H1 (cell line): ENCODE measurements around the gene SAP30L. TPM values are rescaled to one million over a fixed set of nuclear protein-coding genes. Genes with fewer than 3 reads are reported as not detected.

ENCODE experiments used
- CTCF ChIA-PET: fragments of 300-600 bp; sonication (Branson Sonifier 250); formaldehyde crosslinking; loops from one replicate; lab custom pipeline; 2021; ENCODE audit not compliant: partially characterized antibody; lab: Charles Lee
- POLR2A ChIA-PET: fragments of 300-600 bp; sonication (Branson Sonifier 250); formaldehyde crosslinking; loops from one replicate; lab custom pipeline; 2021; ENCODE audit warnings: inconsistent platforms; ENCODE audit not compliant: partially characterized antibody; lab: Charles Lee
- DNase-seq, 2 experiments: peaks; one replicate each; pipeline versions ENCODE4 v3.0.0 to v3.0.0-alpha.2; 2010 to 2022; ENCODE audit warnings: low spot score in 2 of 2, low read depth in 1 of 2, mixed read lengths in 1 of 2
- FAIRE-seq: peaks from 2 replicates; lab custom pipeline; 2011; peaks lifted over from hg19 to GRCh38; lab: Jason Lieb, UNC
- H2AFZ ChIP-seq: 2 replicates; pipeline ENCODE4 v1.8.1; 2012; ENCODE audit warnings: low read length, inconsistent platforms
- H2AK5ac ChIP-seq: 2 replicates; pipeline ENCODE4 v1.6.1; 2013; ENCODE audit warnings: low read depth, low read length
- H2BK120ac ChIP-seq: replicated peaks from 2 replicates; pipeline ENCODE3; 2013; ENCODE audit warnings: low read depth, low read length, inconsistent platforms
- H2BK12ac ChIP-seq: 2 replicates; pipeline ENCODE4 v1.6.1; 2013; ENCODE audit warnings: low read depth, low read length
- H2BK15ac ChIP-seq: 2 replicates; pipeline ENCODE4 v1.6.1; 2013; ENCODE audit warnings: low read length
- H2BK20ac ChIP-seq: 2 replicates; pipeline ENCODE4 v1.6.1; 2013; ENCODE audit warnings: low read length
- H2BK5ac ChIP-seq: 2 replicates; pipeline ENCODE4 v1.6.1; 2013; ENCODE audit warnings: low read depth, low read length
- H3K14ac ChIP-seq: 2 replicates; pipeline ENCODE4 v1.6.1; 2013; ENCODE audit warnings: inconsistent platforms; ENCODE audit not compliant: insufficient read length
- H3K18ac ChIP-seq: 2 replicates; pipeline ENCODE4 v1.6.1; 2013; ENCODE audit warnings: low read length; ENCODE audit errors: extremely low read depth
- H3K23ac ChIP-seq: 2 replicates; pipeline ENCODE4 v1.6.1; 2013; ENCODE audit warnings: inconsistent platforms; ENCODE audit not compliant: insufficient read length
- H3K23me2 ChIP-seq: 2 replicates; pipeline ENCODE4 v1.6.1; 2013; ENCODE audit warnings: low read depth, low read length
- H3K27ac ChIP-seq: 2 replicates; pipeline ENCODE4 v1.6.1; 2011; ENCODE audit warnings: low read depth, low read length, inconsistent platforms
- H3K27me3 ChIP-seq, 4 experiments: replicated peaks in 1 of 4; 1 replicate in 1 of 4; 2 replicates in 3 of 4; pipeline versions ENCODE4 v1.6.1 to v1.8.1; 2011 to 2013; ENCODE audit warnings: low read length in 3 of 4, mild to moderate bottlenecking in 3 of 4, inconsistent platforms in 2 of 4, mixed read lengths in 2 of 4, moderate library complexity in 1 of 4; ENCODE audit not compliant: control insufficient read depth in 3 of 4, insufficient read depth in 3 of 4; ENCODE audit errors: extremely low read depth in 1 of 4
- H3K36me3 ChIP-seq, 4 experiments: 2 replicates each; pipeline versions ENCODE4 v1.6.1 to v1.8.1; 2011 to 2013; ENCODE audit warnings: mild to moderate bottlenecking in 4 of 4, low read length in 3 of 4, moderate library complexity in 2 of 4, control low read depth in 1 of 4, inconsistent platforms in 1 of 4; ENCODE audit not compliant: insufficient read depth in 4 of 4, control insufficient read depth in 2 of 4
- H3K4ac ChIP-seq: replicated peaks from 2 replicates; pipeline ENCODE3; 2013; ENCODE audit warnings: low read length, low read depth, mixed read lengths, inconsistent platforms; ENCODE audit not compliant: insufficient read length
- H3K4me1 ChIP-seq, 4 experiments: replicated peaks in 1 of 4; 1 replicate in 1 of 4; 2 replicates in 3 of 4; pipeline versions ENCODE4 v1.6.1 to v1.8.1; 2011 to 2013; ENCODE audit warnings: low read length in 3 of 4, inconsistent platforms in 2 of 4, mixed read lengths in 1 of 4; ENCODE audit not compliant: insufficient read depth in 4 of 4, control insufficient read depth in 3 of 4
- H3K4me2 ChIP-seq, 2 experiments: 2 replicates each; pipeline versions ENCODE4 v1.6.1 to v1.8.1; 2011 to 2013; ENCODE audit warnings: low read depth in 2 of 2, low read length in 2 of 2, control low read depth in 1 of 2, inconsistent platforms in 1 of 2, mild to moderate bottlenecking in 1 of 2; ENCODE audit not compliant: insufficient read depth in 1 of 2
- H3K4me3 ChIP-seq, 4 experiments: fragments of 200-600, 300-600 bp in 1 of 4; sonication (generic), shearing (Covaris generic), sonication (Bioruptor Twin) in 1 of 4; 2 replicates each; pipeline versions ENCODE4 v1.5.1 to v1.8.1; 2011 to 2016; ENCODE audit warnings: low read length in 4 of 4, low read depth in 3 of 4, control low read depth in 2 of 4, inconsistent platforms in 2 of 4, mild to moderate bottlenecking in 2 of 4, mixed read lengths in 1 of 4, moderate library complexity in 1 of 4; ENCODE audit not compliant: insufficient read depth in 2 of 4; ENCODE audit errors: extremely low read depth in 1 of 4
- H3K56ac ChIP-seq: replicated peaks from 2 replicates; pipeline ENCODE3; 2013; ENCODE audit warnings: low read depth, mild to moderate bottlenecking, mixed read lengths, low read length, inconsistent platforms; ENCODE audit not compliant: insufficient read length
- H3K79me1 ChIP-seq: 2 replicates; pipeline ENCODE4 v1.6.1; 2013; ENCODE audit warnings: low read depth, low read length, control low read depth
- H3K79me2 ChIP-seq, 2 experiments: 2 replicates each; pipeline versions ENCODE4 v1.6.1 to v1.8.1; 2012 to 2013; ENCODE audit warnings: low read length in 2 of 2, mild to moderate bottlenecking in 2 of 2, inconsistent platforms in 1 of 2; ENCODE audit not compliant: insufficient read depth in 2 of 2, control insufficient read depth in 1 of 2
- H3K9ac ChIP-seq, 4 experiments: replicated peaks in 1 of 4; 1 replicate in 1 of 4; 2 replicates in 3 of 4; pipeline versions ENCODE4 v1.6.1 to v1.8.1; 2011 to 2013; ENCODE audit warnings: low read depth in 3 of 4, low read length in 3 of 4, control low read depth in 2 of 4, mild to moderate bottlenecking in 2 of 4, moderate library complexity in 2 of 4, inconsistent platforms in 1 of 4; ENCODE audit errors: extremely low read depth in 1 of 4
- H3K9me3 ChIP-seq, 2 experiments: 2 replicates each; pipeline versions ENCODE4 v1.6.1 to v1.8.1; 2012 to 2013; ENCODE audit warnings: mild to moderate bottlenecking in 2 of 2, moderate library complexity in 2 of 2, control low read depth in 1 of 2, inconsistent platforms in 1 of 2, low read depth in 1 of 2, low read length in 1 of 2, mixed read lengths in 1 of 2; ENCODE audit not compliant: insufficient read depth in 2 of 2
- H4K20me1 ChIP-seq, 2 experiments: replicated peaks in 1 of 2; 2 replicates each; pipeline versions ENCODE3 to v1.8.1; 2011 to 2013; ENCODE audit warnings: inconsistent platforms in 2 of 2, low read length in 2 of 2, mild to moderate bottlenecking in 1 of 2; ENCODE audit not compliant: insufficient read depth in 2 of 2, control insufficient read depth in 1 of 2
- H4K5ac ChIP-seq: 2 replicates; pipeline ENCODE4 v1.6.1; 2013; ENCODE audit warnings: low read length, low read depth, mixed read lengths, inconsistent platforms; ENCODE audit not compliant: insufficient read length
- H4K8ac ChIP-seq: 2 replicates; pipeline ENCODE4 v1.8.0; 2013; ENCODE audit warnings: mild to moderate bottlenecking, moderate library complexity, low read length, inconsistent platforms; ENCODE audit not compliant: insufficient read depth; ENCODE audit errors: extremely low read depth
- H4K91ac ChIP-seq: replicated peaks from 2 replicates; pipeline ENCODE3; 2013; ENCODE audit warnings: low read length, mixed read lengths, inconsistent platforms; ENCODE audit not compliant: insufficient read length
- CTCF ChIP-seq, 3 experiments: IDR thresholded peaks; 1 replicate in 2 of 3; 2 replicates in 1 of 3; pipeline versions ENCODE4 v1.5.1 to v1.6.1; 2011; ENCODE audit warnings: low read length in 3 of 3, mild to moderate bottlenecking in 3 of 3, inconsistent platforms in 2 of 3, low read depth in 1 of 3, moderate library complexity in 1 of 3; ENCODE audit not compliant: insufficient read depth in 1 of 3; ENCODE audit errors: control extremely low read depth in 1 of 3
- EZH2 ChIP-seq: fragments of 200-600 bp; sonication (generic); IDR thresholded peaks from 2 replicates; pipeline ENCODE4 v1.7.1; 2012; ENCODE audit warnings: low read depth, mild to moderate bottlenecking, moderate library complexity, low read length, inconsistent platforms; ENCODE audit not compliant: severe bottlenecking
- KDM5A ChIP-seq: fragments of 200-600 bp; IDR thresholded peaks from 2 replicates; pipeline ENCODE4 v1.7.1; 2012; ENCODE audit warnings: mild to moderate bottlenecking, low read length, inconsistent platforms, mixed read lengths
- RAD21 ChIP-seq, 2 experiments: IDR thresholded peaks in 1 of 2; conservative IDR thresholded peaks in 1 of 2; 2 replicates each; pipeline ENCODE4 v1.6.1; 2011; ENCODE audit warnings: low read depth in 2 of 2, low read length in 2 of 2, improper control_type of control experiment in 1 of 2, inconsistent platforms in 1 of 2, mild to moderate bottlenecking in 1 of 2, moderate library complexity in 1 of 2
- RBBP5 ChIP-seq: IDR thresholded peaks from 2 replicates; pipeline ENCODE4 v1.7.1; 2012; ENCODE audit warnings: low read depth, mild to moderate bottlenecking, inconsistent platforms, low read length, moderate library complexity, borderline replicate concordance
- RFX5 ChIP-seq: IDR thresholded peaks from 2 replicates; pipeline ENCODE4 v1.6.1; 2011; ENCODE audit warnings: low read depth, low read length, improper control_type of control experiment, borderline replicate concordance
- RNF2 ChIP-seq: fragments of 200-900, 300-1000 bp; sonication (generic); IDR thresholded peaks from 2 replicates; pipeline ENCODE4 v1.7.1; 2016; ENCODE audit warnings: borderline replicate concordance, low read depth, mild to moderate bottlenecking, antibody characterized with exemption, low read length; ENCODE audit not compliant: poor library complexity, severe bottlenecking; ENCODE audit errors: missing control alignments
- SIRT6 ChIP-seq: IDR thresholded peaks from one replicate; pipeline ENCODE4 v1.7.1; 2012; ENCODE audit warnings: low read length, inconsistent platforms
- TAF1 ChIP-seq: IDR thresholded peaks from 2 replicates; pipeline ENCODE4 v1.6.1; 2011; ENCODE audit warnings: mild to moderate bottlenecking, low read depth, low read length
- WGBS, 2 experiments: shearing (Covaris generic) in 1 of 2; methylation state at CpG; one replicate each; pipeline versions ENCODE4 v1.1.6 to v1.1.7; 2013 to 2015; ENCODE audit warnings: low lambda C conversion rate in 2 of 2, mixed read lengths in 2 of 2, inconsistent platforms in 1 of 2, low coverage in 1 of 2, missing lambda C conversion rate in 1 of 2; ENCODE audit not compliant: insufficient replicate concordance in 2 of 2, insufficient coverage in 1 of 2, insufficient read length in 1 of 2; ENCODE audit errors: extremely low coverage in 1 of 2, missing lambda C conversion rate in 1 of 2; 5-methylcytosine and 5-hydroxymethylcytosine counted together
- polyA plus RNA-seq, 7 experiments: library from polyadenylated mRNA; depleted of rRNA in 3 of 7; stranded (reverse) in 5 of 7; unstranded in 2 of 7; fragments of >200 nt in 5 of 7; fragments of 200-250 nt in 2 of 7; gene quantifications; 1 replicate in 5 of 7; 2 replicates in 1 of 7; 4 replicates in 1 of 7; pipeline versions ENCODE4 v1.2.1 to v1.2.3, GENCODE V29; 2011 to 2013; ENCODE audit warnings: missing spikeins in 2 of 7, mixed read lengths in 2 of 7
- total RNA-seq: library from RNA; stranded (reverse); fragmentation: NEBNext Ultra II Directional; extraction: Animal tissue kit (Norgen Biotek cat#: 25700); gene quantifications from 2 replicates; pipeline ENCODE4 v1.2.1, GENCODE V29; 2021

Gene SAP30L
- total and polyA plus RNA-seq, 2 of the 8 experiments (the other 6 are each of a cell fraction or from before 2014, with no cell fraction given) = 12.2 to 31.5 TPM

- no peak overlapping the region for H3K4me3 ChIP-seq
- H2BK5ac ChIP-seq = no peak overlapping the region
- H4K5ac ChIP-seq = no peak overlapping the region
- CTCF ChIA-PET = interaction anchor here (0.7 to 5.3 kb wide), 44 partner anchors 9 to 451 kb away, joined by 3 to 42 read pairs (median 5); no protein-coding TSS in a partner anchor
- no peak overlapping the region for H2BK20ac ChIP-seq
- H4K91ac ChIP-seq = no peak overlapping the region
- WGBS, 2 experiments = 71% methylated on average over 1 of the region's 1 CpG; no CpG with 5 or more reads in 1 of the 2 experiments
- H3K27ac ChIP-seq = no peak overlapping the region
- H4K20me1 ChIP-seq = no peaks in the 10 kb centered on the region
- FAIRE-seq (no peak), DNase-seq (no peak)
- no peak overlapping the region for H3K56ac ChIP-seq
- H2AK5ac ChIP-seq = no peak overlapping the region
- POLR2A ChIA-PET = interaction anchor here (1.0 to 1.3 kb wide), 2 partner anchors 9 to 99 kb away, joined by 3 read pairs; no protein-coding TSS in a partner anchor
- no peak overlapping the region for H2BK15ac ChIP-seq
- no peak overlapping the region for H2BK120ac ChIP-seq
- H3K36me3 ChIP-seq = no peaks in the 10 kb centered on the region; a peak in 1 of 8 replicates
- H3K23ac ChIP-seq = no peak overlapping the region
- H3K79me2 ChIP-seq = no peaks in the 10 kb centered on the region
- no peaks in the 10 kb centered on the region for H3K9me3 ChIP-seq
- H3K14ac ChIP-seq = no peak overlapping the region
- H2BK12ac ChIP-seq = no peak overlapping the region
- no peak overlapping the region for H3K9ac ChIP-seq
- H3K27me3 ChIP-seq = no peaks in the 10 kb centered on the region
- no peak overlapping the region for H3K18ac ChIP-seq
- H2AFZ ChIP-seq = no peak overlapping the region
- H3K4ac ChIP-seq = no peak overlapping the region
- peaks cover 0 to 4% (median 0%) of the 10 kb centered on the region in 4 experiments; a peak in 1 of 7 replicates for H3K4me1 ChIP-seq
- H3K79me1 ChIP-seq = no peaks in the 10 kb centered on the region
- H4K8ac ChIP-seq = no peak overlapping the region
- H3K23me2 ChIP-seq = 0 out of 2 replicates have a peak, but pooled peaks cover 2% of the 10 kb centered on the region
- TF ChIP-seq KDM5A = no peak
- peak; percentile 87 to 88 for TF ChIP-seq RAD21 (IDR thresholded peaks at IDR 0.05 in 1 of 2, conservative IDR thresholded peaks at IDR 0.05 in 1 of 2; ENCODE audit: low read depth in 2 of 2, low read length in 2 of 2)
- TF ChIP-seq CTCF (IDR thresholded peaks at IDR 0.05; ENCODE audit: control extremely low read depth in 1 of 3, insufficient read depth in 1 of 3, low read depth in 1 of 3, low read length in 3 of 3) = peak; percentile 71 to 83 (median 77)
- TF ChIP-seq RFX5 = no peak
- no peak for TF ChIP-seq RNF2
- TF ChIP-seq TAF1 = no peak
- TF ChIP-seq RBBP5 = no peak
- TF ChIP-seq EZH2 = no peak
- no peak for TF ChIP-seq SIRT6
- no peak overlapping the region for H3K4me2 ChIP-seq
Measured at GRCh38 chr5:154421868-154422267, 23.9 kb upstream of the SAP30L start.
